Thyroid gland (tissue), 4 donors: ENCODE results near the gene BAK1.

ENCODE experiments used
- CTCF ChIP-seq, 6 experiments: fragments of 200-600 bp in 3 of 6; fragments of 450-650 bp in 3 of 6; sonication (generic) in 3 of 6; IDR thresholded peaks; one replicate each; pipeline ENCODE4 v1.5.1; 2016 to 2019; ENCODE audit warnings: antibody characterized with exemption in 6 of 6, mild to moderate bottlenecking in 2 of 6, inconsistent platforms in 1 of 6, moderate library complexity in 1 of 6
- POLR2A ChIP-seq, 2 donors: fragments of 450-650 bp; IDR thresholded peaks; one replicate each; pipeline ENCODE4 v1.6.1; 2017; ENCODE audit warnings: antibody characterized with exemption in 2 of 2, mild to moderate bottlenecking in 2 of 2, moderate library complexity in 1 of 2

DNA sequence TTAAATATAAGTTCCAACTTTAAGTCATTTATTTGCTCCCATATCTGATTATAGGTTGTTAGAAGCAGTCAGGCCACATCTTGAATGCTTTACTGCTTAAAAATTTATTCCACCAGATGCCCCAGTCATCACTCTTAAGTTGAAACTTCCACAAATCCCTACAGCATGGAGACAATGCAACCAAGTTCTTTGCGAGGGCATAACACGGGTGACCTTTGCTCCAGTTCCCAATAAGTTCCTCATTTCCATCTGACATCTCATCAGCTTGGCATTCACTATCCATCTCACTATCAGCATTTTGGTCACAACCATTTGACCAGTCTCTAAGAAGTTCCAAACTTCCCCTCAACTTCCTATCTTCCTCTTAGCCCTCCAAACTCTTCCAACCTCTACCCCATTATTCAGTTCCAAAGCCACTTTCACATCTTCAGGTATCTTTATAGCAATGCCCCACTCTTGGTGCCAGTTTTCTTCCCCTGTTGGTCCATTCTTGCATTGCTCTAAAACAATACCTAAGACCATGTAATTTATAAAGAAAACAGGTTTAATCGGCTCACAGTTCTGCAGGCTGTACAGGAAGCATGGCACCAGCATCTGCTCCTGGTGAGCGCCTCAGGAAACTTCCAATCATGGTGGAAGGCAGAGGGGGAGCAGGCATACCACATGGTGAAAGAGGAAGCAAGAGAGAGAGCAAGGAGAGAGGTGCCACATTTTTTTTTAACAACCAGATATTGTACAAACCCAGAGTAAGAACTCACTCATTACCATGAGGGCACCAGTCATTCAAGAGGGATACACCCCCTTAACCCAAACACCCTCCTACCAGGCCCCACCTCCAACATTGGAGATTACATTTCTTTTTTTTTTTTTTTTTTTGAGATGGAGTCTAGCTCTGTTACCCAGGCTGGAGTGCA, 25.1 kb upstream of the BAK1 start:
- TF ChIP-seq CTCF (IDR thresholded peaks at IDR 0.05) (no peak), POLR2A (IDR thresholded peaks at IDR 0.05) (no peak)
